ENCODE data around the gene FBXL13.
"Not testable (repeated sequence)": the region's sequence is repeated elsewhere in the genome, so short reads cannot be mapped to it uniquely, and the experiment has no call there.

FBXL13 gene

DNA sequence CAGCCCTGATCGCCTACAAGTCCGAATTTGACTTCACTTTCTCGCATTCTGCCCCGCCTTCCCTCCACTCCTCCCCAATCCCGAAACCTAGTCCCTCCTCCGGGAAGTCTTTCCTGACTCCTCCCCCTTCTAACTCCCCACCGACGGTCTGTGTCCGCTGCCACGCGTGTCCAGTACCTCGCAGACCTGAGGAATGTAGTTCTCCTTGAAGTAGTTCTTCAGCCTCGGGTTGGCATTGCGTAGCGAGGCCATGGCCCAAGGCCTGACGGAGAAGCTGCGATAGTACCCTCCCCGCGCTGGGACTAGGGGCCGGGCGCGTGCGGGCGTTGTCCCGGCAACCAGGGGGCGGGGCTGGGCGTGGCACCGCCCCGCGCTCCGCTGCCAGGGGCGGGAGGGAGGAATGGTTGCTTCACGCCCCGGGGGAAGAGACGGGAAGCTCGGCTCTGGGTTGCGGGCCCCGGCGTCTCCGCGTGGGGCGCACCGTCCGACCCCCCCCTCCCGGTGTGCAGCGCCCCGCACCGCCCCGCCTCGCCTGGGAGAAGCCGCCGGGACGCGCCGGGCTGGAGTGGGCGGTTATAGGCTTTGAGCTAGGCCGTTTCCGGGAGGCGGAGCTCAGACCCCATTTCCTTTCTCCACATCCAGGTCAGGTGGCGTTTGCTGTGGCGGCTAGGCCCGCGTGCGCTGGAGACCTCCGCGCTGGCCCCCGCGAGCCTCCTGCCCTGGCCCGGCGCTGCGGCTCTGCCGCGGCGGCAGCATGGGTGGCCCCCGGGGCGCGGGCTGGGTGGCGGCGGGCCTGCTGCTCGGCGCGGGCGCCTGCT lies at the start of gene FBXL13, which contains the start of gene ARMC10:
Gene FBXL13 (minus strand): TSS at position 278 of the 818 bp plus-strand sequence.
Gene ARMC10 (plus strand): TSS at position 622 of the 818 bp plus-strand sequence. CDS start 133 bp downstream, at position 755.
- peak; percentile 89 for DNase-seq

DNA sequence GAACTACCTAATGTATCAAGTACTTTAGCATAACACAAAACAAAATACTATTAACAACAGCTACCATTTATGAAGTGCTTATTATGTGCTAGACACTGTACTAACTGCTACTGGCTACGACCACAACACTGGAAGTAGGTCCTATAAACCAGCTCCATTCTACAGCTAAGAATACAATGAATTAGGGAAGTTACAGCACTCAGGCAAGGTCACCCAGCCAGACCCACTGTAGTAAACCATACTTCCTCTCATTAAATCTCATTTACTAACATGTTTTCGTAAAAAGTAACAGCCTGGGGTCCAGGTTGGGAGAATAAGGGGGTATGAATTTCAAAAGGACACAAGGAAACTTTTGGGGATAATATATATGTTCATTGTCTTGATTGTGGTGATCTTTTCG lies 48.9 kb upstream of the FBXL13 start:
- no peak for DNase-seq

DNA sequence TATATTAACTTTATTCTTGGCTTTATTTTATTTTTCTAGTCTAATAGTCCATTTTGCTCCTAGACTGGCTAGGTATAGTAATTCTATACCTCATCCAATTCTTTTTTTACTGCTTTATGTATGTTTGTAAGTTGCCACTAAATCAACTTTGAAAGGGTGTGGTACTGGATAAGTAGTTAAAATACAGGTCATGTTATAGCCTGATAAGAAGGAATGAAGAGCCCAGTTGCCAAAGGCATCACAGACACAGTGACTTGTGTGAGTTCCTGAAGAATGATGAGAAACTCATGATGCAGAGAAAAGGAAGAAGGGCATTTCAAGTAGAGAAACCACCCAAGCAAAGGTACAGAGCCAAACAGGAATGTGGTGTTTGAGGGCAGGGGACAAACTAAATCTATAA lies 47.0 kb upstream of the FBXL13 start:
- no peak for DNase-seq

DNA sequence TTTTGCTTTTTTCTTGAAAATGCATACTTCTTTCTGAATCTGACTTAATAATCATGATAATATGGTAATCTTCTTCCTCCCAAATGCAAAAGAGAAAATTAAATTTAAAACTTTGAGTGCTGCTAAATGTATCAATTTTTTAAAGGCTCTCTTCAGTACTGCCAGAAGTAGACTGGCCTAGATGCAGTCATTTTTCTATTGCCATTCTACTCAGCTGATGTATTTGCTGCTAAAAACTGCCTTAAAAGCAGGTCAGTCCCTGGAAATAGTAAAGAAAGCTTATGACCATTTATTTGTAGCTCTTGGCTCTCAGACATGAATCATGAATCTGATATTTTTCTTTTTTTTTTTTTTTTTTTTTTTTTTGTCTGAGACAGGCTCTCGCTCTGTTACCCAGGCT lies 45.8 kb upstream of the FBXL13 start:
- no peak for DNase-seq

DNA sequence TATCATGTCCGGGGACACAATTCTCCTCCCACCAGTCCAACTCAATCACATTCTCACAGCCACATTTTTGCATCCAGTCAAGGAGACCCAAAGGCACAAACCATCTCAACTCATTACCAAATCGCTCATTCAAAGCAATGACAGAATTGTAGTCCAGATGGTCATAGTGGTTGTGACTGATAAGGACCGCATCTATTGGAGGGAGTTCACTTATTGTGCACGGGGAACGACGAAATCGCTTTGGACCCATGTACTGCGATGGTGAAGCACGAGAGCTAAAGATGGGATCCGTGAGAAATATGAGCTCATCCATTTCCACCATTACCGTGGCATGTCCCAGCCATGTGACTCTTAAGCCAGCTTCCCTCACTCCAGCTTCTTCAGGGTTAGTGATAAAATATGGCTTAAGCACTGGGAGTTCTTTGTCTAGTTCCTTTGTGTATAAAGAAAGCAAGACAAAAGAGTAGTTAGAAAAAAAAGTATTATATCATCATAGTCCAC lies 45.2 kb upstream of the FBXL13 start:
- DNase-seq, result no peak

DNA sequence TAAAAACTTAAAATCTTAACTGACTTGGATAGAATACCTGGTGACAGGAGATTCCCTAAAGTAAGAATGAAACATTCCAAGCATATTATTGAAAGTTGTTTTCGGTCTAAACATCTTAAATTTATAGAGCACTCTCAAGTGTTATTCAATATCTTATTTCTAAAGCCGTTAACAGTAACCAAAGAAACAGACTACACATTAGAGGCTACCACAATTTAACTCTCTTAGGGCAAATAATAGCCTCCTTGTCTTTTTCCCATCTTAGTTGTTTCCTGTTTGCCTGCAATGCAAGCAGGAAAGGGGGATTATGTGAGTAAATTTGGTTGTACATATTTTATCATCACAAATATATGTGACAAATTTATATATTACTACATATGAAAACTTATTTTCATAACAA lies 42.9 kb upstream of the FBXL13 start:
- no peak for DNase-seq

DNA sequence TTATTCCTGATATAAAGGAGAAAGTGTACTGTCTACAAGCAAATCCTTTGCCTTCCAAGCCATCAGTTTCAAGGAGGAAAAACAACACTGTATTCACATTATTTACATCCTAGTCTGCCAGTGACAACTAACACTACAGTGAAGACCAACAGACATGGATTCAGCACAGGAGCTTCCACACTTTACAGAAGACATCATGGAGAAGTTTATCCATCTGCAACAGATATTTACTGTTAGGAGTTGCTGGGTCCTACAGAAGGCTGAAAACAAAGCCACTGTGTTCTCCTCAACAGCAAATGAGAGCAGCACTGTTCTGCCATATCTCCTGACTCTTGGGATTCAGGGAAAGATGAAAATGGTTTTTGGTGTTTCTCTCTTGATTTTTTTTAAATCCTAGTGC lies 42.4 kb upstream of the FBXL13 start:
- no peak for DNase-seq

DNA sequence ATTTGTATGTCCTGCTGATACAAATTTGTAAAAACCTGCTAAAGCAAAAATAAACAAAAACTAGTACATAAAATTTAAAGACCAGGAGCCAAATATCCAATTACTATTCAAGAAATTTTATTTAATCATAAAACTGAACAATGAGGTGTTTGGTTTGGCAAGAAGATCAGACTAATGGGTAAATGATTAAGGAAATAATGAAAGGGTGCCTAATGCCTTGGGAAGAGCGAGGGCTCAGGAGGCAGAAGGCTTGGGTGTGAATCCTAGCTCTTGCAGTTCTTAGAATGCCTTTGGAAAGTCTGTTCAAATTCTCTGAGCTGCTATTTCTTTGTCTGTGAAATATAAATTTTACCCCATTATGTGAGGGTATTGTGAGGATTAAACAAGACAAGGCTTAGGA lies 41.9 kb upstream of the FBXL13 start:
- no peak for DNase-seq

DNA sequence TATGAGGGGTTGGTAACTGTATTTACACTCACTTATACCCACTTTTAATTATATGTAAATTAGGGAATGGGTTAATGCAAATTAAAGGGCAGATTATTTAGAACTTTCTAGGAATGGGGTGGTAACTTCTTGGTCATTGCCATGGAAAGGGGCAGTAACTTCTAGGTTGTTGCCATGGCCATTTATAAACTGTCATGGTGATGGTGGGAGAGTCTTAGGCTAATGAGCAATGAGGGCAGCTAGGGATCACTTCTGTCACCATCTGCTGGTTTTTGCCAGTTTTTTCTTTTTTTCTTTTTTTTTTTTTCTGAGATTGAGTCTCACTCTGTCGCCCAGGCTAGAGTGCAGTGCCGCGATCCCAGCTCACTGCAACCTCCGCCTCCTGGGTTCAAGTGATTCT lies 41.2 kb upstream of the FBXL13 start:
- no peak for DNase-seq

DNA sequence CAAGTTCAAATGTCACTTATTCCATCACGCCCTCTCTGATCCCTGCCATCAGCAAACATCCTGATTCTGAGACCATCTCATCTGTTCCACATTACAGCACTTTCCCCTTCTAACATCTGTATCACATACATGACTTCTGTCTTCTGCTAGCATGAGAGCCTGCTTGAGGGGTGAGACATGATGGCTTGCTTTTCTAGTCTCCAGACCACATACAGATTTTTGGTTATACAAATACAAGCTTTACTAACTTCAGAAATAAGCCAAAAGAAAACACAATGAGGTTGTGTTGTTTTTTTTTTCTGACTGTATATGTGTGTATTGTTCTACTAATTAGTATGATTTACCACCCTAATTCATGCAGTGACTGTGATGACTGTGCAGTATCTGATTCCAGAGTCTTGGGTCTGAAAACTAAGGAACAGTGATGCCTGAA lies 40.0 kb upstream of the FBXL13 start:
- no peak for DNase-seq

DNA sequence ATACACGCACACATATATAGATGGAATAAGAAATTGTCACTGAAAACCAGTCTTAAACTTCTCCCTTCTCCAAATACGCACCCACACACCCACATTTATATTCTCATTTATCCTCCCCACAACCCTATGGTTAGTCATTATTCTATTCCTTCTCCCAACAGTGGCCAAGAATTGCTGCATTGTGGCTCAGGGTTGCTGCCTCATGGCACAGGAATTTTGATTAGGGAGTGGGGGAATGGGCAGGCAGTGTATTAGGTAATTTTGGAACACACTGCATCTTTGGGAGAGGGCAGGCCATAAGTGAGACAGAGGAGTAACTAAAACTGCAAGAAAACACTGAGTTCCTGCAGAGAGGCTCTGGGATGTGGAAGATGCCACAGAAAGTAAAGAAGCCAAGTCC lies 38.6 kb upstream of the FBXL13 start:
- DNase-seq, result peak; percentile 93

DNA sequence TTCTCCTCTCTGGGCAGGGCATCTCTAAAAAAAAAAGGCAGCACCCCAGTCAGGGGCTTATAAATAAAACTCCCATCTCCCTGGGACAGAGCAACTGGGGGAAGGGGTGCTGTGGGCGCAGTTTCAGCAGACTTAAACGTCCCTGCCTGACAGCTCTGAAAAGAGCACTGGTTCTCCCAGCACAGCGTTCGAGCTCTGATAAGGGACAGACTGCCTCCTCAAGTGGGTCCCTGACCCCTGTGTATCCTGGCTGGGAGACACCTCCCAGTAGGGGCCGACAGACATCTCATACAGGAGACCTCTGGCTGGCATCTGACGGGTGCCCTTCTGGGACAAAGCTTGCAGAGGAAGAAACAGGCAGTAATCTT lies 32.1 kb upstream of the FBXL13 start:
- DNase-seq, result not testable (repeated sequence)

DNA sequence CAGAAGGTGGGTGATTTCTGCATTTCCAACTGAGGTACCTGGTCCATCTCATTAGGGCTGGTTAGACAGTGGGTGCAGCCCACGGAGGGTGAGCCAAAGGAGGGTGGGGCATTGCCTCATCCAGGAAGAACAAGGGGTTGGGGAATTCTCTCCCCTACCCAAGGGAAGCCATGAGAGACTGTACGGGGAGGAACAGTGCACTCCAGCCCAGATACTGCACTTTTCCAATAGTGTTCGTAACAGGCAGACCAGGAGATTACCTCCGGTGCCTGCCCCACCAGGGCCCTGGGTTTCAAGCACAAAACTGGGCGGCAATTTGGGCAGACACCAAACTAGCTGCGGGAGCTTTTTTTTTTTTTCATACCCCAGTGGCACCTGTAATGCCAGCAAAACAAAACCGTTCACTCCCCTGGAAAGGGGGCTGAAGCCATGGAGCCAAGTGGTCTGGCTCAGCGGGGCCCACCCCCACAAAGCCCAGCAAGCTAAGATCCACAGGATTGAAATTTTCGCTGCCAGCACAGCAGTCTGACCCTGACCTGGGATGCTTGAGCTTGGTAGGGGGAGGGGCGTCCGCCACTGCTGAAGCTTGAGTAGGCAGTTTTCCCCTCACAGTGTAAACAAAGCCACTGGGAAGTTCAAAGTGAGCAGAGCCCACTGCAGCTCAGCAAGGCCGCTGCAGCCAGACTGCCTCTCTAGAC lies 31.6 kb upstream of the FBXL13 start:
- no peak for DNase-seq

DNA sequence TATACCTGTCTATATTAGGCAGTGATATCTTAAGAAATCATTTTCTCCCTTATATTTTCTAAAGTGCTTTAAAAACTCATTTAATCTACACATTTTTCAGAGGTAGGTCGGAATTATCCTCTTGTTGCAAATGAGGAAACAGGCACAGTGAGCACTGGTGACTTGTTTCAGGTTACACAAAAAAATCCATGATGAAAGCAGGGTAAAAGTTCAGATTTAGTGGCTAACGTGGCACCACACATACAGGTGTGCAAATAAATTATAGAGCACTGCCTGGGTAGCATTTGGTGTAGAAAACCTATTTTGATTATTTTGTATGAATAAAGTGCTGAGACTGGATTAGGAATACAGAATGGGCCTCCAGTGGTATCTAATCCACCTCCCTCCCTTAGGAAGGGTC lies 26.9 kb upstream of the FBXL13 start:
- no peak for DNase-seq

DNA sequence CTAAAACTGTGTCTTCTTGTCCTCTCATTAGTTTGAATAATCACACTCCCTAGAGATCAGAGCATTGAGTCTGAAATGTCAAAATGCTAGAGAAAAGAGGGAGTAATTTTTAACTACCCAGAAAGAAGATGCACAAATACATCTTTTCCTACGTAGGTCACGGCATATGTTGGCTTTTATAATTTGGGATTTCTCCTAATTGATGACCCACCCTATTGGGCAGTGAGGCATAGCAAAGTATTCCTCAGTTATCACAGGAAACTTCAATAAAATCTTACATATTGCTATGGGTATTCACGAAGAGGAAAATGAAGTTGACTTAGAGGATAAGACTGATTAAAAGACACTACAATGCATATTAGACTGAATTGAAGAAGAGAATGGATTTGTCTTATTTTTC lies 25.8 kb upstream of the FBXL13 start:
- DNase-seq, result no peak

DNA sequence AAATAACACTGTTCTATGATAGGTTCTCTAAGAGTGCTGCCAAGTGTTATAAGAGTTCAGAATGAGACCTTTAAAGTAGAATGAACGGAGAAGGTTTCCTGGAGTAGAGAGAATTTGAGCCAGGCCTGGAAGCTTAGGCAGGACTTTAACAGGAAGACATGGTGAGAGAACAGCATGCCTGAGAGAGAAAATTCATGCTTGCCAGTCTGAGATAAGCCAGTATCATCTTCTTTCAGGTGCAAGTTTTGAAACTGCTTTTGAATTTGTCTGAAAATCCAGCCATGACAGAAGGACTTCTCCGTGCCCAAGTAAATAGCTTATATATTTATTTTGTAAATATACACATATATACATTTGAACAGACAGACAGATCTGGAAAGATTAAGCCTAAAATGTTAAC lies 22.4 kb upstream of the FBXL13 start:
- no peak for DNase-seq

DNA sequence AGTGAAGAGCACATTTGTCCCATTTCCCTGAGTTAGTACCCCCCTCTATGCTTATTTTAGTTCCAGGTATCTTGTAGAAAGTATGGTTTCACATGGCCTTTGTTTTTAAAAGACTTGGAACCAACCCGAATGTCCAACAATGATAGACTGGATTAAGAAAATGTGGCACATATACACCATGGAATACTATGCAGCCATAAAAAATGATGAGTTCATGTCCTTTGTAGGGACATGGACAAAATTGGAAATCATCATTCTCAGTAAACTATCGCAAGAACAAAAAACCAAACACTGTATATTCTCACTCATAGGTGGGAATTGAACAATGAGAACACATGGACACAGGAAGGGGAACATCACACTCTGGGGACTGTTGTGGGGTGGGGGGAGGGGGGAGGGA lies 21.0 kb upstream of the FBXL13 start:
- not testable (repeated sequence) for DNase-seq

DNA sequence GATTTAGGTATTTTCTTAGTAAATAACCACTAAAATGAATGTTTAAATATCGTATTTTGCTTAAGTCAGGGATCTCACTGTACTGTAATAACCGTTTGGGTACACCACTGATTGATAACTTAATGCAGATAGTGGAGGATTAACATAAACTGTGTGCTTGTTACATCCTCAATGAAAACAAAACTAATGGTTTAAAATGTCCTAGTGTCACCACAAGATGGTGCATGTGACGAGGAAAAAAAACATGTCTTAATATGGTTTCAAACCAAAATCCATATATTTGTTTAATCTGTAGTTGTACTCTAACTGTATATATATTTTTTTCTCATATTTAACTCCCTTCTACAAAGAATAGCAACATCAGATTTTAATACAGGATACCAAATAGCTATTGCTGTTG lies 19.5 kb upstream of the FBXL13 start:
- no peak for DNase-seq

DNA sequence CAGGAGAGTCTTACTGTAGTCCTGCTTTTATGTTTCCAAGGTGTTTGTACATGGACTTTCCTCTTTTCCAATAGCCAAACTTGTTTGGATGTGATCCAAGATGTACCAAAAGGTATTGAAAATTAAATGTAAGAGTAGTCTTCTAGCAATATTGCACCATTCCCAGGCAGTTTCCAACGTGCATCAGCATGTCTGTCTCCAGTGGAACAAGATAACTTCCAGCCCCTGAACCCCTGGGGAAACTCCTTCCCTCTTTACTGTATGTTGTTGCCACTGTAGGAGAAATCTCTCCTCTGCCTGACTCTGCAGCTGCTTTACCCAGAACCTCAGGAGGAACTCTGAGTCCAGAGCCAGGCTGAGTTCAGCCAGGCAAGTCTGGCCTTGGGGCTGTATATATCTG lies 18.8 kb upstream of the FBXL13 start:
- no peak for DNase-seq

DNA sequence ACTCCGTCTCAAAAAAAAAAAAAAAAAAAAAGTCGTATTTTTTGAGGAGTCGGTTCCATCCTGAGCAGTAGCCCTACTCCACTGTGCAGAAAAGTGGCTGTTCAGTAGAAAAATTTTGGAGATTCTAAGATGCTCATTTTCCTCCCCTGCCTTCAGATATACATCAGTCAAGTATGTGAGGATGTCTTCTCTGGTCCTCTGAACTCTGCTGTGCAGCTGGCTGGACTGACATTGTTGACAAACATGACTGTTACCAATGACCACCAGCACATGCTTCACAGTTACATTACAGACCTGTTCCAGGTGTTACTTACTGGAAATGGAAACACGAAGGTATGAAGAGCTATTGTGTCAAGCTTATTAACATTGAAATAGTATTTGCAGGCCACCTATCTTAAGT lies 17.7 kb upstream of the FBXL13 start:
- DNase-seq, result not testable (repeated sequence)

DNA sequence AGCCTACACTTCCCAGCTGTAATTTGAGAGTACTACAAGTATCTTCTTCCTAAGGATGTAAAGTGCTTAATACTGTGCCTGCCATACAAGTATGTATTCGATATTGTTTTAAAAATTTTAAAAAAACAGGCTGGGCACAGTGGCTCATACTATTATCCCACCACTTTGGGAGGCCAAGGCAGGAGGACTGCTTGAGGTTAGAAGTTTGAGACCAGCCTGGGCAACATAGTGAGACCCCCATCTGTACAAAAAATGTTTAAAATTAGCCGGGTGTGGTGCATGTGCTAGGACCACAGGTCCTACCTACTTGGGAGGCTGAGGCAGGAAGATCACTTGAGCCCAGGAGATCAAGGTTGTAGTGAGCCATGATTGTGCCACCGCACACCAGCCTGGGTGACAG lies 8.6 kb upstream of the FBXL13 start:
- DNase-seq, result no peak

DNA sequence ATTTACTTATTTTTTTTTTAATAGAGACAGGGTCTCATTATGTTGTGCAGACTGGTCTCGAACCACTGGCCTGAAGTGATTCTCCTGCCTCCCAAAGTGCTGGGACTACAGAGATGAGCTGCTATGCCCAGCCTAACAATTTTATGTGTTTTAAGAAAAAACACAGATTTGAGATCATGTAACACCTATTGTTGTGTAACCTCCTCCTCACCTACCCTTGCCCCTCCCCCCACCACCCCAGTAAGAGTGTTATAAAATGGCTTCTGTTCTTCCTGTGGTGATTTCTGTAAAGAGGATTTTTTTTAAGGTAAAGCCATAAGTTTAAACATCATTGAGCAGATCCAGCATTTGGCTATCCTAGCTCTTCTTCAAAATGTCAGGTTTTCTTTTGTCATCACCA lies 7.9 kb upstream of the FBXL13 start:
- DNase-seq, result no peak

DNA sequence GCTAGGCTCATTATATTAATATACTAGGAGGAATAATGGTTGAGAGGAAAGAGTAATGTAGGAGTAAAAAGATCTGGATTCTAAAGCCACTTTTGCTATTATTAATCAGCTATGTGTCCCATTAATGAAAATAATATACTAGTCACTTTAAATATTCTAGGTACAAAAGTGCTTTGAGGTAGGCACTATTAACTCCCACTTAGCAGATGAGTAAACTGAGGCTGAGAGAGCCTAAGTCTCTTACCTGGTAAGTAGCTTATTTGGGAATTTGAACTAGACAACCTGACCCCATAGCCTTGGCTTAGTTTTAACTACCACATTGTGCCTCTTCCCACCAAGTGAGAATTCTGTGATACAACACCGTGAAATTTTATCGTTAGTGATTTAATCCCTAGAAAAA lies 6.3 kb upstream of the FBXL13 start:
- no peak for DNase-seq

DNA sequence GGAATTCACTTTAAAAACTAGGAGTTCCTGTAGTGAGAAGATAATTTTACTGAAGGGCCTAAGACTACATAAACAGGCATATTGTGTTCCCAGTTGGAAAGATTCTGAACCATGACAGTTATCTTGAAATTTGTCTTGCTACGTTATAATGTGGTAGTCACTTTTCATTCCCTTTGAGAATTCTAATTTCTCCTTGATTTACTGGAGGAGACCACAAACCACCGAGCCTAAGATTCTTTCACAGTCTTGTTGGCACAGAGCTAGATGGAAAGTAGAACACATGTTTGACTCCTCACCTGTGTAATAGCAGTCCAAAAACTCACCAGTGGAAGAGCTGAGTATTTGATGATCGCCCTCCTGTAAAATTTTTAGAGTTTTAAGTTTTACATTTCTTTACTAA lies 5.2 kb upstream of the FBXL13 start:
- no peak for DNase-seq

Measured in EL (cell line).